WTC11 (cell line): ENCODE results near the gene ARSH.

Source experiments
- CBFB ChIP-seq: sonication (generic); formaldehyde crosslinking; IDR thresholded peaks from 2 replicates; pipeline ENCODE4 v1.8.1; 2022; ENCODE audit warnings: mild to moderate bottlenecking, low read depth, missing genetic modification reagents
- ELF4 ChIP-seq: sonication (generic); formaldehyde crosslinking; IDR thresholded peaks from 2 replicates; pipeline ENCODE4 v1.8.1; 2022; ENCODE audit warnings: low read depth, mild to moderate bottlenecking, moderate library complexity, missing genetic modification reagents
- ETV6 ChIP-seq: sonication (generic); formaldehyde crosslinking; IDR thresholded peaks from 2 replicates; pipeline ENCODE4 v1.8.1; 2022; ENCODE audit warnings: mild to moderate bottlenecking, missing genetic modification reagents
- IRF2 ChIP-seq: sonication (generic); formaldehyde crosslinking; IDR thresholded peaks from 2 replicates; pipeline ENCODE4 v1.8.0; 2022; ENCODE audit warnings: low read depth, missing genetic modification reagents, borderline replicate concordance
- JUN ChIP-seq: sonication (generic); formaldehyde crosslinking; IDR thresholded peaks from 2 replicates; pipeline ENCODE4 v1.8.0; 2023; ENCODE audit warnings: mild to moderate bottlenecking, missing genetic modification reagents
- NFE2L1 ChIP-seq: sonication (generic); formaldehyde crosslinking; IDR thresholded peaks from 2 replicates; pipeline ENCODE4 v1.8.1; 2023; ENCODE audit warnings: missing genetic modification reagents
- TP53 ChIP-seq: sonication (generic); formaldehyde crosslinking; IDR thresholded peaks from 2 replicates; pipeline ENCODE4 v1.8.1; 2023; ENCODE audit warnings: mild to moderate bottlenecking, missing genetic modification reagents
- TF ChIP-seq, protein P1 (sequence below): fragments of 200-600 bp; IDR thresholded peaks from 2 replicates; pipeline ENCODE4 v1.8.0; 2022; ENCODE audit warnings: antibody characterized with exemption
- TF ChIP-seq, protein P2 (sequence below): sonication (generic); formaldehyde crosslinking; IDR thresholded peaks from 2 replicates; pipeline ENCODE4 v1.8.1; 2023; ENCODE audit warnings: mild to moderate bottlenecking, moderate library complexity, missing genetic modification reagents
- TF ChIP-seq, protein P3 (sequence below): sonication (generic); formaldehyde crosslinking; IDR thresholded peaks from 2 replicates; pipeline ENCODE4 v1.8.0; 2022; ENCODE audit warnings: mild to moderate bottlenecking, missing genetic modification reagents
- TF ChIP-seq, protein P4 (sequence below): sonication (generic); formaldehyde crosslinking; IDR thresholded peaks from 2 replicates; pipeline ENCODE4 v1.8.1; 2022; ENCODE audit warnings: low read depth, mild to moderate bottlenecking, moderate library complexity, missing genetic modification reagents, borderline replicate concordance

DNA sequence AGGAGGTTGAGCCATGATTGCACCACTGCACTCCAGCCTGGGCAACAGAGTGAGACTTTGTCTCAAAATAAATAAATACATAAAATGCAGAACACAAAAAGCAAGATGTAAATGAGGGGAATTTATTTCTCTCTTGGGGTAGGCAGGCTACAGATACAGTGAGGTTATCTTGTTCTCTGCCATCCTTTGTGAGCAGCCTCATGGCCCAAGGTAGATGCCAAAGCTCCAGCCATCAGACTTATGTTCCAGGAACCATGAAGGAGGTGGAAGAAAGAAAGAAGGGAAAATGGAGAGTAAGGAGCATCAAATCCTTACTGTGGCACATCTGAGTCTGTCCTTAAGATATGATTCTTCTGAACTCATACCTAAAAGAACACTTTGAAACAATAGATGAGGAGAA is 11.1 kb downstream of the ARSH start:
- TF ChIP-seq TP53 (CRISPR knock-in tag) (no peak), JUN (CRISPR knock-in tag) (no peak), NFE2L1 (CRISPR knock-in tag) (no peak), IRF2 (CRISPR knock-in tag) (no peak), ETV6 (CRISPR knock-in tag) (no peak), CBFB (CRISPR knock-in tag) (no peak), ELF4 (CRISPR knock-in tag) (no peak)
- TF ChIP-seq, protein P1, sequence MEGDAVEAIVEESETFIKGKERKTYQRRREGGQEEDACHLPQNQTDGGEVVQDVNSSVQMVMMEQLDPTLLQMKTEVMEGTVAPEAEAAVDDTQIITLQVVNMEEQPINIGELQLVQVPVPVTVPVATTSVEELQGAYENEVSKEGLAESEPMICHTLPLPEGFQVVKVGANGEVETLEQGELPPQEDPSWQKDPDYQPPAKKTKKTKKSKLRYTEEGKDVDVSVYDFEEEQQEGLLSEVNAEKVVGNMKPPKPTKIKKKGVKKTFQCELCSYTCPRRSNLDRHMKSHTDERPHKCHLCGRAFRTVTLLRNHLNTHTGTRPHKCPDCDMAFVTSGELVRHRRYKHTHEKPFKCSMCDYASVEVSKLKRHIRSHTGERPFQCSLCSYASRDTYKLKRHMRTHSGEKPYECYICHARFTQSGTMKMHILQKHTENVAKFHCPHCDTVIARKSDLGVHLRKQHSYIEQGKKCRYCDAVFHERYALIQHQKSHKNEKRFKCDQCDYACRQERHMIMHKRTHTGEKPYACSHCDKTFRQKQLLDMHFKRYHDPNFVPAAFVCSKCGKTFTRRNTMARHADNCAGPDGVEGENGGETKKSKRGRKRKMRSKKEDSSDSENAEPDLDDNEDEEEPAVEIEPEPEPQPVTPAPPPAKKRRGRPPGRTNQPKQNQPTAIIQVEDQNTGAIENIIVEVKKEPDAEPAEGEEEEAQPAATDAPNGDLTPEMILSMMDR: no peak
- TF ChIP-seq, protein P2, sequence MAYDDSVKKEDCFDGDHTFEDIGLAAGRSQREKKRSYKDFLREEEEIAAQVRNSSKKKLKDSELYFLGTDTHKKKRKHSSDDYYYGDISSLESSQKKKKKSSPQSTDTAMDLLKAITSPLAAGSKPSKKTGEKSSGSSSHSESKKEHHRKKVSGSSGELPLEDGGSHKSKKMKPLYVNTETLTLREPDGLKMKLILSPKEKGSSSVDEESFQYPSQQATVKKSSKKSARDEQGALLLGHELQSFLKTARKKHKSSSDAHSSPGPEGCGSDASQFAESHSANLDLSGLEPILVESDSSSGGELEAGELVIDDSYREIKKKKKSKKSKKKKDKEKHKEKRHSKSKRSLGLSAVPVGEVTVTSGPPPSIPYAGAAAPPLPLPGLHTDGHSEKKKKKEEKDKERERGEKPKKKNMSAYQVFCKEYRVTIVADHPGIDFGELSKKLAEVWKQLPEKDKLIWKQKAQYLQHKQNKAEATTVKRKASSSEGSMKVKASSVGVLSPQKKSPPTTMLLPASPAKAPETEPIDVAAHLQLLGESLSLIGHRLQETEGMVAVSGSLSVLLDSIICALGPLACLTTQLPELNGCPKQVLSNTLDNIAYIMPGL (CRISPR knock-in tag): no peak
- TF ChIP-seq, protein P3, sequence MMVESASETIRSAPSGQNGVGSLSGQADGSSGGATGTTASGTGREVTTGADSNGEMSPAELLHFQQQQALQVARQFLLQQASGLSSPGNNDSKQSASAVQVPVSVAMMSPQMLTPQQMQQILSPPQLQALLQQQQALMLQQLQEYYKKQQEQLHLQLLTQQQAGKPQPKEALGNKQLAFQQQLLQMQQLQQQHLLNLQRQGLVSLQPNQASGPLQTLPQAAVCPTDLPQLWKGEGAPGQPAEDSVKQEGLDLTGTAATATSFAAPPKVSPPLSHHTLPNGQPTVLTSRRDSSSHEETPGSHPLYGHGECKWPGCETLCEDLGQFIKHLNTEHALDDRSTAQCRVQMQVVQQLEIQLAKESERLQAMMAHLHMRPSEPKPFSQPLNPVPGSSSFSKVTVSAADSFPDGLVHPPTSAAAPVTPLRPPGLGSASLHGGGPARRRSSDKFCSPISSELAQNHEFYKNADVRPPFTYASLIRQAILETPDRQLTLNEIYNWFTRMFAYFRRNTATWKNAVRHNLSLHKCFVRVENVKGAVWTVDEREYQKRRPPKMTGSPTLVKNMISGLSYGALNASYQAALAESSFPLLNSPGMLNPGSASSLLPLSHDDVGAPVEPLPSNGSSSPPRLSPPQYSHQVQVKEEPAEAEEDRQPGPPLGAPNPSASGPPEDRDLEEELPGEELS (CRISPR knock-in tag): no peak
- TF ChIP-seq, protein P4, sequence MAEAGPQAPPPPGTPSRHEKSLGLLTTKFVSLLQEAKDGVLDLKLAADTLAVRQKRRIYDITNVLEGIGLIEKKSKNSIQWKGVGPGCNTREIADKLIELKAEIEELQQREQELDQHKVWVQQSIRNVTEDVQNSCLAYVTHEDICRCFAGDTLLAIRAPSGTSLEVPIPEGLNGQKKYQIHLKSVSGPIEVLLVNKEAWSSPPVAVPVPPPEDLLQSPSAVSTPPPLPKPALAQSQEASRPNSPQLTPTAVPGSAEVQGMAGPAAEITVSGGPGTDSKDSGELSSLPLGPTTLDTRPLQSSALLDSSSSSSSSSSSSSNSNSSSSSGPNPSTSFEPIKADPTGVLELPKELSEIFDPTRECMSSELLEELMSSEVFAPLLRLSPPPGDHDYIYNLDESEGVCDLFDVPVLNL (CRISPR knock-in tag): no peak
